HG03039 (cell line): ENCODE data around the gene ROMO1.
"Not testable (repeated sequence)": the region's sequence is repeated elsewhere in the genome, so short reads cannot be mapped to it uniquely, and the experiment has no call there.

Source experiments
- ATAC-seq: cut with Tn5 transposase; IDR thresholded peaks from one replicate; pipeline ENCODE4 v1.9.1; 2021; ENCODE audit warnings: mild to moderate bottlenecking, moderate library complexity; ENCODE audit not compliant: unreplicated experiment

The ROMO1 gene

DNA sequence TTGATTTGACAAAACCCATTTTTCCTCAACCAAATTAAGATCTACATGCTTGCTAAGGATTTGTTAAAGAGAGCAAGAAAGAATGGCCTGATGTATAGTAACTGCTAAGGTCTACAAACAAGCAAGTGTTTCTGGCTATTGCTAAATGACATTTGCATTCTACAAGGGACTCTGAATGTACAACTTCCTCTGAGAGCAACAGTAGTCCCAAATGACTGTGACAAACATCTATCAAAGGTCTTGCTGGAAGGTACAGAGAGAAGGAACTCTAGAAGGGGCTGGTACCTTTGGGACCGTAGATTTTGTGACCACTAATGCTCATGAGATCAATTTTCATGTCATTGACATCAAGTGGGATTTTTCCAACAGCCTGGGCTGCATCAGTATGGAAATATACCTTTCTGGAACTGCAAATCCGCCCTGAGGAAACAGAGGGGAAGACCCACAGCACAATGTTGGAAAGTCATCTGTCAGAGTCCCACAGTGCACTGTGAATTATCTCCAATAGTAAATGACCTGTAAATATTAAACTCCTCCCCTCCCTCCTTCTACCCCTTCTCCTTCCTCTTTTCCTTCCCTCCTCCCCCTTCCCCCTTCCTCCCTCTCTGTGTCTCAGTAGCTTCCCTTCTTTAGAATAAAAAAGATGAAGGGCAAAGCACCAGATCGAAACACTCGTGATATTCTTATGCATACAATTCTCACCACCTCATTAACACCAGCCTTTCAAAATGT, 18.6 kb upstream of the ROMO1 start:
- ATAC-seq = no peak

DNA sequence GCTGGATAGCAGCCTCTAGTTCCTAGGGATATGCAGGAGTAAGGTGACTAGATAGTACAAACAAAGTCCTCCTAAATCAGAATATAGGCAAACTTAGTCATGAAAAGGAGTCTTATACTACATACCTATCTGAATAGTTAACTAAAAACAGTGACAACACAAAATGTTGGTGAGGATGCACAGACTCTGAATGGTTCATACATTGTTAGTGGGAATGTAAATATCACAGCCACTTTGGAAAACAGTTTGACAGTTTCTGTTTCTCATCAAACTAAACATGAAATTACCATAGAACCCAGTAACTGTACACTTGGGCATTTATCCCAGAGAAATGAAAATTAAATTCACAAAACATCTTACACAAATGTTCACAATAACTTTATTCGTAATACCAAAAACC, 17.2 kb upstream of the ROMO1 start:
- ATAC-seq = no peak

DNA sequence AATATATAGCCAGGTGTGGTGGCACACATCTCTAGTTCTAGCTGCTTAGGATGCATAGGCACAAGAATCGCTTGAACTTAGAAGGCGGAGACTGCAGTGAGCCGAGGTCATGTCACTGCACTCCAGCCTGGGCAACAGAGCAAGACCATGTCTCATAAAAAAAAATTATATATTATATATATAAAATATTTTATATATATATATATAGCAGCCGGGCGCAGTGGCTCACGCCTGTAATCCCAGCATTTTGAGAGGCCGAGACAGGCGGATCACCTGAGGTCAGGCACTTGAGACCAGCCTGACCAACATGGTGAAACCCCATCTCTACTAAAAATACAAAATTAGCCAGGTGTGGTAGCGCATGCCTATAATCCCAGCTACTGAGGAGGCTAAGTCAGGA, 13.8 kb upstream of the ROMO1 start:
- not testable (repeated sequence) for ATAC-seq

DNA sequence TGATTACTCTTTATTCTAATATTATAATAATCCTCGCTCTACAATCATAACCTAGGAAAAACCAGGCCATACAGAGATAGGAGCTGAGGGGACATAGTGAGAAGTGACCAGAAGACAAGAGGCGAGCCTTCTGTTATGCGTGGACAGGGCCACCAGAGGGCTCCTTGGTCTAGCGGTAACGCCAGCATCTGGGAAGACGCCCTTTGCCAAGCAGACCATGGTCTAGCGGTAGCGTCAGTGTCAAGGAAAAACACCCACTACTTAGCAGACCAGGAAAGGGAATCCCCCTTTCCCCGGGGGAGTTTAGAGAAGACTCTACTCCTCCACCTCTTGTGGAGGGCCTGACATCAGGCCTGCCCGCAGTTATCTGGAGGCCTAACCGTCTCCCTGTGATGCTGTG, 12.3 kb upstream of the ROMO1 start:
- not testable (repeated sequence) for ATAC-seq

DNA sequence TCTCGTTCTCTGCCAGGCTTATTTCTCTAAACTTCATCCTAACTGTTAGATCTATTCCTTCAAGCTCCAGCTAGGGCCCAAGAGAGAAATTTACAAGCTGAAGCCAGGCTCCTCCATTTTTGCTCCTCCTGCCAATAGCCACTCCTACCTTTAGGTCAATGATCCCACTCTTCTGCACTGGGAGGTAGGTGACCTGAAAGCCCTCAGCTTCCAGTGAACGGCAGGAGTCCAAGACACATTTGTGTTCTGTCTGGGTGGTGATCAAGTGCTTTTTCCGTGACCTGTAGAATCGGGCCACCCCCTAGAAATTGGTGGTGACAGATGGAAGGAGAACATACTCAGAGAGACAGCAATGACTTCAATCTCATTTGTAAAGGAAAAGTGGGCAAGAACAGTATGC, 8.9 kb upstream of the ROMO1 start:
- no peak for ATAC-seq

DNA sequence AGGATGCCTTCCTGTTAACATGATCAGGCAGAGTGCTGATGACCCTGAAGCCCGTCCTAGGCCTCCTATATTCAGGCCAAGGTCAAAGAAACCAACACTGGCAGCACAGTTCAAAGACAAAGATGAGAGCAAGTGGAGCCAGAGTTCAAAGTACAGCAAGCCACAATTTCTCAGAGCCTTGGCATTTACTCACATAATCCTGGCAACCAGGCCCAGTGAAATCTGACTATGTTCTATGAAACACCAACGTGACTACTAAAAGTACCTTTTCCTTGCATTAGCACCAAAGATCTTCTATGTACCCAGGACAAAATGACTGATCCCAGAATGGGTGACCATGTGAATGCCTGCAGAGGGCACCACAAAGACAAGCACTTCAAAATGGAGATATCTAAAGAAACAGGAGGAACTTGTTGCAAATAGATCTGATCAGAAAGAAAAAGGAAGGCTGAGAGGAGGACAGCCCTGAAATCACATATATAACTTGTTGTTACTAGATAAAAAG, 3.9 kb upstream of the ROMO1 start:
- no peak for ATAC-seq

DNA sequence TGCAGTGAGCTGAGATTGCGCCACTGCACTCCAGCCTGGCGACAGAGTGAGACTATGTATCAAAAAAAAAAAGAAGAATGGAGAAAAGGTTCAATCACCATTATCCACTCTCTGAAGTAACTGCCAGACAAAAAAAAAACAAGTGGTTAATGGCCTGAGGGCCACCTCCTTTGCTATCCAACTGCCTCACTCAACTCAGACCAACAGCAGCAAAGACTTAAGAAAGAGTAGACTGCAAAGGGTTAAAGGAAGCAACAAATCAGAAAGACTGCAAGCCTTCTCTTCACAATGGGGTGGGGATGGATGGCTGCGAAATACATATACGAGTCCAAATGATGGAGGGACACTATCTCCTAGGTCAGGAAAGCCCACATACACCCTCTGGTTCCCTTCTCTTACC, 3.2 kb upstream of the ROMO1 start:
- no peak for ATAC-seq

DNA sequence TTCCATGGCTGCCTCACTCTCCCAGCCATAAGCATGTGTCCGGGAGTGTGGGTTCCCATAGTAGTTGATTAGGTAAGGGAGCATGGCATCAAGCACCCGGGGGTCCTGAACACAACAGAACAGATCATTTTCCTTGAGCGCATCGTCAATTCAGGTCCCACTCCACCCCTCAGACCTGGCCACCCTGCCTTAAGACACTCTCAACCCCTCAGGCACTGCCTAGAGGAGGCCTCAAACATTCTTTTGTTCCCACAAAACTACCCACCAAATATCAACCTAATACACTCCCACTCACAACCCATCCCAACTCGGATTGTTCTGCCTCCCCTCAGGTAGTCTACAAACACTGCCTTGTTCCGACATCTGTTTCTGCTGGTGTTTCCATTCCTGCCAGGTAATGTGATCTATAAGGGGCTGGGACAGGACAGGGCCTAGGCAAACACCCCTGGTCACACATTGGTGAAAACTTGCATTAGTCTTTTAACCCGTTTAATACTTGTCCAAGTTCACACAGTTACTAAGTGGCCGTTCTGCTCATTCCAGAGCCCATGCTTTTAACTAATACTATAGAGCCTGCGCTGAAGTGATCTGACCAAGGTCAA, 1.4 kb upstream of the ROMO1 start:
- no peak for ATAC-seq

DNA sequence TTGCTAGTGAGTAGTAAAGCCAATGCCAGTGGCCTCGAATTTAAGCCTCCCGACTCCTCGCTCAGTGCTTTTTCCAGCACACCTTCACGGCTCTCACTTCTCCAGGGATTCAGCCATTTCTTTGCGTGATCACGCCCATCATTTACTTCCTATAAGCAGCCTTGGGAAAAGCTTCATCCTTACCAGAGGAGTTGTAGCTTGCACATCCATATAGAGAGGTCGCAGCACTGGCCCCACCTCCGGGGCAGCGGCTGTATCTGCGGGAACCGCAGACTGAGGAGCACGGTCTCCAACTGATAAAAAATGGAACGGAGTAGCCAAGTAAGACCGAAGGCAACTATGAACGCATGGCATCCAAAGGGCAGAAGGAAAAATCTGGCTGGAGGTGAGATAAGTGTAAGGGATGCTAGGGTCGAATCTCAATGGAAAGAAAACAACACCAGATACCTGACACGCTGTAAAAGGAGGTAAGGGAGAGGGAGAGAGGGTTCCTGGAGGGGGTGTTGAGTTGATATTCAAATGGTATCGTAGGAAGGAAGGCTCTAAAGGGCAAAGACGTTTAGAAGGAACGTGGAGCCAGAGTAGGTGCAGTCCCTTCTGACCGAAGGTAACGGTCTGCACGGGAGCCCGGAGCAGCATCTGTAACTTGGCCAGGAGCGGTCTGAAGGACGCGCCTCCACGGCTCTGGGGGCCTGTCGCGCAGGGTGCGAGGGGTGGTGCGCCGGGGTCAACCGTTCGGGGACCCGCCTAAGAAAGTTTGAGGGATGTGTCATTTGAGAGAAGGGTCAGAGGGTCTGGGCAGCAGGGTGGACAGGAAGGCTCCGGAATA, 693 bp upstream of the ROMO1 start:
- no peak for ATAC-seq

DNA sequence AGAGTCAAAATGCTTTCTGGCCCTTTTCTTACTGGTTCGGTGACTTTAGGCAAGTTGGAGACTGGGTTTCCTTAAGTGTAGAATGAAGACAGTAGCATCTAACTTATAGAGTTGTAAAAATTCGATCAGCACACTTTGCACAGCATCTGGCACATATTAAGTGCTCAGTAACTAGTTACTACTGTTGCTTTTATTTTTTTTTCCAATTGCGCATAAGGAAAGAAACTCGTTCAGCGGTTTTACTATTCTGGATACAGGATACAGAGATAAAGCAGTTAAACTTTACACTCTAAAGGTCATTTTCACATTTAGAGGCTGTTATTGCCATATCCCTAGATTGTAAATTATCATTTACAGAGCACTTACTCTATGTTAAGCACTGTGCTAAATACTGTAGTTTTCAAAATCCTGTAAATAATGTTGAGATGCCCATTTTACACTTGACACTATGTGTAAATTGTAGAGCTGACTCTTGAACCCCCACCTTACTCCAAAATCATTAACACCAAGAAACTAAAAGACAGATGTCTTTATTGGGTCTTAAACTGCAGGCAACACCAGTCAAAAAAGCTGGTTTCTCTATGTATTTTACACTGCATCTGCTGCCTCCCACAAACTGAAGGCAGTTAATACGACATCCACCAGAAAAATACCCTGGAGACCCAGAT, 886 bp downstream of the ROMO1 start:
- no peak for ATAC-seq

DNA sequence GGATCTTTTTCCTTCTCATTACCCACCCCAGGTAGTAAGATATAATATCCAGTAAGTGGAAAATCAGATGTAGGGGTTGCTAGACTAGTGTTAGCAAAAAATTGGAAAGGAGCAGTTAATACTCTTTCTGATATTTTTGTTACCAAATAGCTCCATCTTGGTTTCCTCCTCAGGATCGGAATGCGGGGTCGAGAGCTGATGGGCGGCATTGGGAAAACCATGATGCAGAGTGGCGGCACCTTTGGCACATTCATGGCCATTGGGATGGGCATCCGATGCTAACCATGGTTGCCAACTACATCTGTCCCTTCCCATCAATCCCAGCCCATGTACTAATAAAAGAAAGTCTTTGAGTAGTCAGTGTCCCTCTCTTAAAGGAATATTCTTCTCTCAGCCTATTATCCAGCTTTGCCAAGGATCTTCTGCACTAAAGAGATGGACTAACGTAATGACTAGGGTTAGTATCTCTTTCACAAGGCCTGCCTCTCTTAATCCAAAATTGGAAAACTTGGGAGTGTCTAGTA, 1.5 kb downstream of the ROMO1 start:
- no peak for ATAC-seq

DNA sequence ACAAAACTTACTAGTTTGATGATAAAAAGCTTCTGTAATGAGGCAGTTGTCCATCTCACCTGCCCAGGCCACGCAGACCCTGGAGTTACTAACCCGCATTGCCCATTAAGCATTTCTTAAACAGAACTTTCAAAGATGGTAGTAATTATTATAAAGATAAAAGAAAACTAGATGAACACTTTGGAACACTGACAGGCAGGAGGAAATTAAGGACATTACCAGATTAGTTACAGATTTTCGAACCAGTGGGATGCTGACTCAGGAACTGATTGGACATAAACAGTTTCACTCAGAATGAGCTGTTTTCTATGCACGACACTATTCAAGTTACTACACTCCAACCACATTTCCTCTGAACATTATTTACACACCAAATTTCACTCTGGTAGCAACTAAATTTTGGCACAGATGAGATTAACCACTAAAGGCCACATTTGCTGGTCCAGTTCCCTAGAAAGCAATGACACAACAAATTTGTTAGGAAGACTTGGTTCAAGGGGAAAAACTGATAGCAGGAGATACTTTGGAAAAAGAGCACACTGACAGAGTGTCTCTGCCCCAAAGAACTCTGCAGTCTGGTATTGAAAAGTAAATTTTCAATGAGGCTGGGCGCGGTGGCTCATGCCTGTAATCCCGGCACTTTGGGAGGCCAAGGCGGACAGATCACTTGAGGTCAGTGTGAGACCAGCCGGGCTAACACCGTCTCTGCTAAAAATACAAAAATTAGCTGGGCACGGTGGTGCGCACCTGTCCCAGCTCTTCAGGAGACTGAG, 3.0 kb downstream of the ROMO1 start:
- ATAC-seq = no peak

DNA sequence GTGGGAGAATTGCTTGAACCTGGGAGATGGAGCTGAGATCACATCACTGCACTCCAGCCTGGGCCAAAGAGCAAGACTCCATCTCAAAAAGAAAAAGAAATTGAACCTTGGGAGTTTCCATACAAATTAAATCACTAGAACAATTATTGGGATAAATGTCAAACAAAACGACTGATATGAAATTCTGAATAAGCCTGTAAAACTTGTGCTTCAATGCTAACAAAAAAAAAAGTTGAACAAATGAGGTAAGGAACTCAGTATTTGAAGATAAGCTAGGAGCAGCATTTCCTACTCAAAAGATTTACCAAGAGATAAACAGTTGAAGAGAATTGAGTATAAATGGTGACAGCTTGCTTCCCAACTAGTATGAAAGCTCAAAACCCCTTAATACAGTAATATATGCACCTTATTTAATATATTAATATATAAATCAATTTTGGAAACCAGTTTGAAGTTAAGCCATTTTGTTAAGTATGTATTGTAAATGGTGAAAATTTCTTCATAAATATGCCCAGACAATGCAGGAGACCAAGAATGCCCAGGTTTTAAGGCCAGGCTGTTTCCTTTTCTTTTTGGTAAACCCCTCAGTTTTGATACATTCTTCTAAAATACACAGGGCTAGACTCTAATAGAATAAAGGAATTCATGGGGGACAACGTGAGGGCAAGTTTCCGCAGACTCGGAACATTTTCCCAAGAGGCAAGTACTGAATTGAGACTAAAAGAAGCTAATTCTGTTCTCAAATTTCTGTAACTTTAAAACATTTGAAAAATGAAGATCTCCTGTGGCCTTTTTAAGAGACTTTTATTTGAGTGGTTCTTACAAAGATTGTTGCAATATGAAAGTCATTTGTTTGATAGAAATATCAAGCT, 3.9 kb downstream of the ROMO1 start:
- no peak for ATAC-seq

DNA sequence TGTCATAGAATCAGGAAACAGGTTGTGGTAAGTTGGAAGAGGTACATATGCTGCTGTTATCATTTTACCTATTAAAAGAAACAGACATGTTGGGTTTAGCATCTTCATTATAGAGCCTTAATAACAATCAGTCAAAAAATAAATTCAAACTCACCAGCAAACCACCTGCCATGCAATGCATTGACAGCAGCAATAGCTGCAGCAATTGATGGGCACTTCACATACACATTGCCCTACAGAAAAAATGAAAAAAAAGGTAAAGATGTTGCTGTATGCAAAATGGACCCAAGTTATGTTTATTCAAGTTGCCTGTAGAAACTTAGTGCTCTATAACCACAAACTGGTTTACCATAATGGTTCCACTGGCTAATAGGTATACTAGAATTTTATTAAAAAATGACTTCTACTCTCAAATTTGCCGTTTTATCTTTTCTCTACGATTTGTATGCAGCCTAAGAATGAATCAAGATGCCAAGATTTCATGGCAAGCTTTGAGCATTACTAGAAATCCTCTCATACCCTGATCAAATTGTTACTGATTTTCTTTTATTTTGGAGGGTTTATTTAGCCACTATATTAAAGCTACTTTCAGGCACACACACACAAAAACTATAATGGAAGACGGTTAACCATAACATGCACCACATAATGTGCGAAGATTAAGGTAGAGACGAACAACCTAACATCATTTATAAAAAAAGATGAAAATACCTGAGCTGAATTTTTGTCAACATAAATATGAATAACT, 5.5 kb downstream of the ROMO1 start:
- ATAC-seq = no peak

DNA sequence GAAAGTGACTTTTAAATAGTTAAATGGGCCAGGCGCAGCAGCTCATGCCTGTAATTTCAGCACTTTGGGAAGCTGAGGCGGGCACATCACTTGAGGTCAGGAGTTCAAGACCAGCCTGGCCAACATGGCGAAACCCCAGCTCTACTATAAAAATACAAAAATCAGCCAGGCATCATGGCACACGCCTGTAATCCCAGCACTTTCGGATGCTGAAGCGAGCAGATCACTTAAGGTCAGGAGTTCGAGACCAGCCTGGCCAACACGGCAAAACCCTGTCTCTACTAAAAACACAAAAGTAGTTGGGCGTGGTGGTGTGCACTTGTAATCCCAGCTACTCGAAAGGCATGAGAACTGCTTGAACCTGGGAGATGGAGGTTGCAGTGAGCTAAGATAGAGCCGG, 6.7 kb downstream of the ROMO1 start:
- ATAC-seq = not testable (repeated sequence)

DNA sequence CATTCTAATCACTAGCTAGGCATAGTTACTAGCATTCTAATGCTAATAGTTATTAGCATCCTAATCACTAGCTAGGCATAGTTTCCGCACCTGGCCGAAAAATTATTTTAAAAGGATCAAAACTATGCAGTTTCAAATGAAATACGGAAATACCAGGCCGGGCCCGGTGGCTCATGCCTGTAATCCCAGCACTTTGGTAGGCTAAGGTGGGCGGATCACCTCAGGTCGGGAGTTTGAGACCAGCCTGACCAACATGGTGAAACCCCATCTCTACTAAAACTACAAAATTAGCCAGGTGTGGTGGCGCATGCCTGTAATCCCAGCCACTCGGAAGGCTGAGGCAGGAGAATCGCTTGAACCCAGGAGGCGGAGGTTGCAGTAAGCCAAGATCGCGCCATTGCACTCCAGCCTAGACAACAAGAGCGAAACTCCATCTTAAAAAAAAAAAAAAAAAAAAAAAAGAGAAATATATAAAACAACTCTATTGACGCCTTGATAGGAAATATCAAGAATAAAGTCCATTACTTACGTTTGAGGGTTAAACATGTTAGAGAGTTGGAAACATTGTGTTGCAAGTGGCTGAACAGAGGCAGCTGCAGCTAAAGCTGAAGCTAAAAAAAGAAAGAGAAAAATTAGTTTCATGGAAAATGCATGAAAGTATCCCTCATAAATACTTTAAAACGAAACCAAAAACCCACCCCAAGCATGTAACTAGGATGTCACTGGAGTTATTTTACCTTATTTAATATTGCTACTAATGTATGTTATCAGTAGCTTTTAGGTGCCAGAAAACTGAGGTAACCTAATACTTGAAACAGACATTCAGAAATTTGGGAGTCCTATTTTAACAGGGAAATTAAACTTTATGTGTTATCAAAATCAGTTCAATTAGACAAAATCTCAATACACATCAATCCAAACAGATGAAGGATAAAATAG, 7.7 kb downstream of the ROMO1 start:
- ATAC-seq = not testable (repeated sequence)

DNA sequence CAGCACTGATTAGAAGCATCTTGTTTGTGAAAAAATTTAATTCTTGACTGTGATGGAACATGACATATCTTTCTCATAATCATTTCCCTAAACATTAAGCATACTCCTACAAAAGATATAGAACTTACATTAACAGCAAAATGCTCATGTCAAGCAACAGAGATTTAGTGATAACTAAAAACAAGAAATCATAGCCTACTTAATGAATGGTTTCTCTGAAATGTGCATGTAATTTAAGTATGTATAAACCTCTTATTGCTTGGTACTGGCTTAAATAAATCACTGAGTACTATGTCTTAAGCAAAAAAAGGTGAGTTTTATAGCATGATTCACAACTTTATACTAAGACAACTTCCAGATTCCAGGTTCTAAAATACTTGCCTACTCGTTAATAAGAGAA, 9.3 kb downstream of the ROMO1 start:
- no peak for ATAC-seq

DNA sequence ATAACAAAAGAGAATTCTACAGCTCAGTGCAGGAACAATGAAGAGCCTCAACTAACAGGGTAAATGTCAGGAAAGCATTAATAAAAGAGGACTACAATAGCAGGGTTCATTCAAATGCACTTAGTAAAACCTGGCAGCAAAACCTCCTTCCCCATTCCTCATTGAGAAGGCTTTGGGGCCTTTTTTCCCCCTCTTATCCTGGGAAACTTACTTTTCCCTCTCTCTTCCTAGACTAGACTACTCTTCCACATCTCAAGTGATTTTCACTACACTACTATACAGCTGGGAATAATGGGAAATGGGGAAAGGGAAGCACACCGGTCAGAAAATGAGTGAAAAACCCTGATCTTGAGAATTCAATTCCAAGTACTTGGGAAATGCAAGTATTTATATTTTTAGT, 10.1 kb downstream of the ROMO1 start:
- ATAC-seq = no peak
